Activated naive CD4-positive, alpha-beta T cell treated with anti-CD3 and anti-CD28 coated beads, Interleukin-2, amount 50 U/mL, for 72 hours (primary cell): ENCODE measurements around the gene DENND4C. TPM values are rescaled to one million over a fixed set of nuclear protein-coding genes. Genes with fewer than 3 reads are reported as not detected.

Experiments used
- ATAC-seq, 2 donors: fragments of 150-1000 bp; cut with Tn5 transposase; 2 replicates each; pipeline ENCODE4 v1.10.0; 2021; ENCODE audit warnings: mild to moderate bottlenecking in 2 of 2, moderate library complexity in 2 of 2
- DNase-seq, 2 donors: peaks; one replicate each; pipeline ENCODE4 v3.0.0; 2021 to 2022; ENCODE audit warnings: low spot score in 2 of 2
- H3K27ac Mint-ChIP-seq, 2 donors: one replicate each; pipeline ENCODE4 v1.8.0; 2022; ENCODE audit warnings: mild to moderate bottlenecking in 2 of 2, mixed read lengths in 2 of 2
- H3K36me3 Mint-ChIP-seq, 2 donors: one replicate each; pipeline ENCODE4 v1.8.0; 2022; ENCODE audit warnings: mixed read lengths in 2 of 2
- H3K9me3 Mint-ChIP-seq, 2 donors: one replicate each; pipeline ENCODE4 v1.8.0; 2022; ENCODE audit warnings: mixed read lengths in 2 of 2
- total RNA-seq, 2 donors: library from RNA; stranded (reverse); gene quantifications; one replicate each; pipeline ENCODE4 v1.2.3, GENCODE V29; 2022

Gene DENND4C
- total RNA-seq, 2 donors from 2014 or later, result 6.5 to 20.1 TPM

DNA sequence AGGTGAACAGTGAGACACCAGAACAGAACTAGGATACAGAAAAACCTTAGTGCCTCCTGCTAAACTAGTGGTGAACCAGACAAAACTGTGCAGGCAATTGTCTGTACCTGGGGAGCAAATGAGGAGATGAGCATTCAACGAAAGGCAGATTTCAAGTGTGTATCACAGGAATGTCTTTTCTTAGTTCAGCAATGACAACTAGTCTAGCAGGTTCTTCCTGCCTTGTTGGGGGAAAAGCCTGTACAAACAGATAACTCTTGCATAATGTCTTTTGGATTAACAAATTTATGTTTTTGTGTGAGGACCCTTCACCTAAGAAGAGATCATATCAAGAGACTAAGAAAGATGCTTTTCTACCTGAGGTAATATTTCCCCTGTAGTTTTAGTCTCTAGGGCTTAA is 21.8 kb upstream of the DENND4C start:
- H3K27ac Mint-ChIP-seq, result no peak overlapping the region
- no peaks in the 10 kb centered on the region for H3K36me3 Mint-ChIP-seq
- no peak for DNase-seq
- no peaks in the 10 kb centered on the region for H3K9me3 Mint-ChIP-seq
- ATAC-seq, result no peak

DNA sequence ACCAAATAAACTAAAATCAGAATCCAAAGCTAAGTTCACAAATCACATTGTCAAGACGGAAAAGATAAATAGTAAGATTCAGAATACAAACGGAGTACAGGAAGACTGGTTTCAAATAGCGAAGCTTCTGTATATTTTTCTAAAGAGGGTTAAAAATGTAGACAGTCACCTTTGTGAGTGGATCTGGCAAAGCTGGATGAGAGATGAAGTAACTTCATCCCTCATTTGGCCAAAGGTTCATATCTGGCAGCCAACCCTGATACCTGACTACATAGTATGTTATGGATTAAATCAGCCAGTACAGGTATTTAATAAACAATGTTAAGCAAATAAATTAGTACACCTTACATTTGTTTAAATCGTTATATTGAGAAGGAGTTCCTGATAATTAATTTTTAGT is 21.3 kb upstream of the DENND4C start:
- DNase-seq, result no peak
- ATAC-seq, result no peak
- H3K27ac Mint-ChIP-seq, result no peak overlapping the region
- H3K36me3 Mint-ChIP-seq, result no peaks in the 10 kb centered on the region
- H3K9me3 Mint-ChIP-seq, result no peaks in the 10 kb centered on the region

DNA sequence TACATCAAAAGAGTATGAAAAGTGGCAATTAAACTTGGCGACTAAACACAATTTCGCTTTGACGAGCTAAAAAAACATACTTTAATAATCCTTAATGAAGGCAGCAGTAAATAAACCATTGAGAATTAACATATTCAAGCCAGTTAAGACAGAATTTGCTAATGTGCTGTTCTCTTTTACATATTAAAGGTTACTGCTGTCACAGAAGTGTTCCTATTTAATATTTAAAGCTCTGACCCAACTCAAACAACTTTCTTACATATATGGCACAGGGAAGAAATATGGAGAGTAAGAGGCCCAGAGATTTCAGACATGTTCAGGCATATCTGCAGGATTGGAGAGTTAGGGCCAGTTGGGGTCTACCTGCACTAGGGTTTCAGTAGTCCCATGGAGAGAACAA is 16.7 kb upstream of the DENND4C start:
- Mint-ChIP-seq H3K36me3 (no peaks in the 10 kb centered on the region), H3K27ac (no peak overlapping the region), H3K9me3 (no peaks in the 10 kb centered on the region)
- DNase-seq (no peak), ATAC-seq (no peak)

DNA sequence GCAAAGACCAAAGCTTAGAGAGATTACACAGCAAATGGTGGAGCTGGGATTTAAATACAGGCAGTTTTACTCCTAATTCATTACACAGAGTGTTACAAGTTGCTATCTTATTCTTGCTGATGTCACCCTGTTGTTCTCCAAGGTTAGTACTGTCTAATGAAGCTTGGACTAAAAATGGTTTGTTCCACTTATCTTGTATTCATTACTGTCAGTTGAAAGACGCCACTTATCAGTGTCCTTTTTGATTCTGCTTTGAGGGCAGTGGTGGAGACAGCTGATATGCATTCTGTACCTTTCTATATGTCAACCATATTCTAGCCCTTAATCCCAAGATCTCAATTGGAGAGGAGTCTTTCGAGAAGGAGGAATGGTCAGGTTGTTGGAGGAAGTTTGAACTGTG is 14.0 kb upstream of the DENND4C start:
- DNase-seq (no peak), ATAC-seq (no peak)
- Mint-ChIP-seq H3K36me3 (no peaks in the 10 kb centered on the region), H3K9me3 (no peaks in the 10 kb centered on the region), H3K27ac (no peak overlapping the region)

DNA sequence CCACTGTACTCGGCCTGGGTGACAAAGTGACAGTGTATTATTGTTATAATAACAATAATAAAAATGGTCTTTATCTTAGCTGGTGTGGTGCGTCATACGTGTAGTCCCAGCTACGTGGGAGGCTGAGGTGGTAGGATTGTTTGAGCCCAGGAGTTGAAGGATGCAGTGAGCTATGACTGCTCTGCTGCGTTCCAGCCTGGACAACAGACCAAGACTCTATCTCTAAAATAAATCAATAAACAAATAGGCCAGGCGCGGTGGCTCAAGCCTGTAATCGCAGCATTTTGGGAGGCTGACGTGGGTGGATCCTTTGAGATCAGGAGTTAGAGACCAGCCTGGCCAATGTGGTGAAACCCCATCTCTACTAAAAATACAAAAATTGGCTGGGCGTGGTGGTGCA is 9.2 kb upstream of the DENND4C start:
- no peaks in the 10 kb centered on the region for H3K9me3 Mint-ChIP-seq
- DNase-seq, result no peak
- no peak for ATAC-seq
- H3K27ac Mint-ChIP-seq, result no peak overlapping the region
- no peaks in the 10 kb centered on the region for H3K36me3 Mint-ChIP-seq

DNA sequence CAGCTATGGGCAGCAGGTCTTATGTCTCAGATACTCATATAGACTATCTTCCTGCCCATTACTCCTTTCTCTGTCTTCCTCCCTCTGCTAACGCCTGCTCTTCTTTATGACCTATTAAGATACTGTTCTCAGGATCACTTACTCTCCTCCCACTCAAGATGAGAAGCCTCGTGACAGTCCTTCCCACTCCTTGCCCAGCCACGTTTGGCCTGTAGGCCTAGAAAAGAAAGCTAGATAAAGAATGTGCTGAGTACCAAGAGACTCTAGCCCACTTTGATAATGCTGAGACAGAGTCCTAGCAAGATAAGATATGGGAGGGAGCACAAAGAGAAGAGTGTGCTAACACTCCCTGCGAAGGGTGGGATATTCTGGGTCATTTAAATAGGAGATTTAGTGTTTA is 6.8 kb upstream of the DENND4C start:
- no peaks in the 10 kb centered on the region for H3K9me3 Mint-ChIP-seq
- ATAC-seq, result no peak
- no peaks in the 10 kb centered on the region for H3K36me3 Mint-ChIP-seq

DNA sequence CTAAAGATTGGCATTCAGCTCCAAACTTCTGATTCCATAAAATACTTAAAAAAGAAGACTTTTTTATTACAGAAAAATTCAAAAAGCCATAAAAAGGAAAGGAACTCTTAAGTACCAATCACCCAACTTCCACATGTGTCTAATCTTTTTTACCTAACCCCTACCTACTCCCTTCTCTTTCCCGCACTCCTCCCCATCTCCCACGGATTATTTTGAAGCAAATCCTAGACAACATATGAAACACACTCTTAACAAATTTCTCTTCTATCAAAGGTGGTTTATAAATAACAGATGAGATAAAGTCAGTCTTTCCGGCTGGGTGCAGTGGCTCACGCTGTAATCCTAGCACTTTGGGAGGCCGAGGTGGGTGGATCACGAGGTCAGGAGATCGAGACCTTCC is 5.9 kb upstream of the DENND4C start:
- no peaks in the 10 kb centered on the region for H3K36me3 Mint-ChIP-seq
- H3K27ac Mint-ChIP-seq, result no peak overlapping the region
- DNase-seq, result no peak
- no peaks in the 10 kb centered on the region for H3K9me3 Mint-ChIP-seq
- no peak for ATAC-seq

More for the DNA sequence above, 6.8 kb upstream of the DENND4C start:
- H3K27ac Mint-ChIP-seq, result no peak overlapping the region
- DNase-seq, result no peak

DNA sequence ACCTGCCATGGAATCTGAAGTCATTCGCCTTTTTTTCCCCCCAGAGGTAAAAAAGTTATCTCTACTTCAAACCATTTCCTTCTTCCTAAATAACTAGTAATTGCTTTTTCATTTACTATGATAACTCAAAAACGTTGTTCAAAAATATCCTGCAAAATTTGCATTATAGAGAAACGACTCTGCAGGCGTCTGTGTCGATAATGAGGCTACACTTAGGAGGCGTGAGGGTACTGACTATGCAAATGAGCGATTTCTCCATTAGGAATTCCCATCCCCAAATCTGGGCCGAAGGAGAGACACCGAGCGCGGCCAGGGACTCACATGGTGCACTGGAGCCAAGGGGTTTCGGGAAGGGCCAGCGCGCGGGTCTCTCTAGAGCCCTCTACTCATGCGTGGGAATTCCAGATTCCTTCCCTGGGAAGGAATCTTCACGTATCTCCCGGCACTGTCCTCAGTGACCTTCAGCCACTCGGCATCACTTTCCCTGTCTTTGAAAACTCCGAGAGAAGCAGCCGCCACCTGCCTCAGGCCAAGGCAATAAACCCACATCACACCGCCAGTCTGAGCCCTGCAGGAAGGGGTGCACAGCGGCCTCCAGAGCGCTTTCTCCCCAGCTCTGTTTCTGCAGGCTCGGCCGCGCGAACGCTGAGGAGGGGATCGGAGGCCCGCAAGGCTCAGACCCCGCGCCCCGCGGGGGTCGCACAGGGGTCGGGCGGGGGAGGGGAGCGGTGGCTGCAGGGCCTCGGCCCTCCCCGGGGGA is 718 bp upstream of the DENND4C start:
- DNase-seq, result peak; percentile 65 to 68

DNA sequence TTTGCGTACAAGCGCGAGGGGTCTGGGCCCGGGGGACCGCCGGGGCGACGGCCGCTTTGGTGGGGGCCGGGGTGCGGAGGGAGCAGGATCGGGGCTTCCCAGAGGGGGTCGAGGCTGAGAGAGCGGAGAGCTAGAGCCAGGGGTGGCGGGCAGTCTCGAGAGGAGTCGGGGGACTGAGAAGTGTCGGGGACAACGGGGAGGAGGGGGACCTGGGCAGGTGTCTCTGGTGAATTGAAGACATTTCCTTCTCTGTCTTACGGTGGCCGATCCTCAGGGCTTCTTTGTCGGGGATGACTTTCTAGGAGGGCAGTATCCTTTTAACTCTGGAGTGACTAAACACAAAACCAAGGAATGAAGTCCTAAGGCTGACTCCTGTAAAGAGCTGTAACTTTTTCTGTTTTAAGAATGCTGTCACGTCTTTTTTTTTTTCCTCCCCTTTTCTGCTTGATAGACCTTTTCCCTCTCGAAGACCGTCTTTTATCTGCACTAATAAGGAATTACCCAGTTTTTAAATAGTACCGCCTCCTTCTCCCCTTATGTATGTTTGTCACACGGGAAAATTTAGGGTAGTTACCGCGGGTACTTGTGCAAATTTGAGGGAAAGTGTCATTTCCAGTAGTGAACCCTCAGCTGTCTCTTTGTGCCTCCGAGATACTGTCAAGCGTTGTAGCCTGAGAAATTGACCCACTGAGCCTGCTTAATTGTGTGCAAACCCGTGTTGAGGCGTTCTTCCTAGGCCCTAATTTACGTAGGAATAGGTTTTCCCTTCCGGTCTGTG is 822 bp downstream of the DENND4C start:
- Mint-ChIP-seq H3K27ac (peak overlapping the region in 1 of 2 donors; percentile 36), H3K36me3 (no peaks in the 10 kb centered on the region), H3K9me3 (no peaks in the 10 kb centered on the region)
- DNase-seq (no peak), ATAC-seq (peak; percentile 17 to 47)

More for the DNA sequence above, 718 bp upstream of the DENND4C start:
- Mint-ChIP-seq H3K36me3 (no peaks in the 10 kb centered on the region), H3K27ac (no peak overlapping the region), H3K9me3 (no peaks in the 10 kb centered on the region)
- ATAC-seq, result peak; percentile 38 to 69

DNA sequence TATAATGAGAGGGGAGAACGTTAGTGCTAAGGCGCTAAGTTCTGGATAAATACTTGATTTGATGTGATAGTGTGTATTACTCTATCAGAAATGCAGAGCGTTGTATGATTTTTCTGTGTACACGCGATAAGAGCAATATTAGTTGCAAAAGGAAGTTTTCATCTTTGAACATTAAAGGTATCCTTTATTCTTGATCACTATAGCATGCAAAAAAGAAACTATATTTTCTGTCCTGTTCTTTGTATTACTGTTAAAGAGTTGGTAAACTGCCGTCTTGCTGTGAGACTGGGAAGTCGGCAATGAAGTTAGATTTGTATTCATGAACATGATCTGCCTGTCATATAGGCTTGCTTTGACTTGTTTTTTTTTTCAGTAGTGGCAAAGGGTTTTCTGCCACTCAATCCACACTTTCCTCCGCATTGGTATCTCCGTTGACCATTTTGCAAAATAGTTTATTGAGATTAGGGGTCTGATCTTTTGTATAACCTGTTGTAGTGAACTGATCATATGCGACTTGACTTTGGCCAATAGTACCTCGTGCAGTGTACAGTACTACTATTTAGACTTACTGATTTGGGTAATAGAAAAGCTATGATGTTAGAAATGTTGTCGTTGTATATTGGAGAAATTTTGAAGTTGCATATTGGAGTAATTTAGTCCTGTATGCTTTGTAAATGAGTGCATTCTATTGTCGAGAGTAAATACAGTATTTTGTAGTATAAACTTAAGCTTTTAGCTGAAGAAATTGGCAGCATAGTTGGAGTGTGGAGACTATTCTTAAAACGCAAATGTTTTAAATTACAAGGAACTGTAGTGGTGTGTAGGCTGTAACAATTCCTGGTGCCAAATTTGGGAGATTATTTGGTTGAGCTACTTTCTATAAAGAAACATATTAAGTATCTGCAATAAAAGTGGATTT is 1.7 kb downstream of the DENND4C start:
- no peak overlapping the region for H3K27ac Mint-ChIP-seq
- no peaks in the 10 kb centered on the region for H3K9me3 Mint-ChIP-seq
- DNase-seq (no peak), ATAC-seq (no peak)
- H3K36me3 Mint-ChIP-seq, result no peaks in the 10 kb centered on the region

DNA sequence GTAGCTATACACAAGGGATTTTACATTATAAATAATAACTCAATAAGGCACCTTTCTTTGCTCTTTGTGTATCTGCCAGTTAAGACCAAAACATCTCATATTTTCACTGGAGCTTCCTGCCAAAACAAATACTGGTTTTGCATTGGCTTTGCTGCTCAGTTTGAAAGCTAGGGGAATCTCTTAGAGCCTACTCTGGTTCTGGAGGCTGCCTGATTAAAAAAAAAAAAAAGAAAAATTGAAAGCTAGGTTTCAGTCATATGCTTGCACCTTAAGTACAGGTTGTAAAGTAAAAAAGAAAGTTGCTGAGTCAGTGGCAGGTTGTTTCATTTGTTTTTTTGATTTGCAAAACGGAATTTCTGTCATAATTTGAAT is 2.3 kb downstream of the DENND4C start:
- H3K27ac Mint-ChIP-seq, result no peak overlapping the region
- H3K9me3 Mint-ChIP-seq, result no peaks in the 10 kb centered on the region
- H3K36me3 Mint-ChIP-seq, result no peaks in the 10 kb centered on the region
- ATAC-seq, result peak in 1 of 2 donors; percentile 51
- DNase-seq, result no peak

DNA sequence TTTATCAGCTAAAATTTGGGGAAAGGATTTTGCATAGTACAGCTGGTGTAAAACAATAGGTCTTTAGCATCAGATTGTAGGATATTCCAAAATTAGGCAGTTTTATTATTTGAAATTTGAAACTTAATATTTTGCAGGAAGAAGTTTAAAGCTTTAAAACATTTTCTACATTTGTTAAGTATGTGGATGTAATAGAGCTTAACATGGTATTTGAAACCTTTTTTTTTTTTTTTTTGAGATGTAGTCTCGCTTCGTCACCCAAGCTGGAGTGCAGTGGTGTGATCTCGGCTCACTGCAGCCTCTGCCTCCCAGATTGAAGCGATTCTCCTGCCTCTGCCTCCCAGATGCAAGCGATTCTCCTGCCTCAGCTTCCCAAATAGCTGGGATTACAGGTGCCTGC is 2.9 kb downstream of the DENND4C start:
- ATAC-seq (no peak), DNase-seq (no peak)
- Mint-ChIP-seq H3K27ac (no peak overlapping the region), H3K36me3 (no peaks in the 10 kb centered on the region), H3K9me3 (no peaks in the 10 kb centered on the region)

DNA sequence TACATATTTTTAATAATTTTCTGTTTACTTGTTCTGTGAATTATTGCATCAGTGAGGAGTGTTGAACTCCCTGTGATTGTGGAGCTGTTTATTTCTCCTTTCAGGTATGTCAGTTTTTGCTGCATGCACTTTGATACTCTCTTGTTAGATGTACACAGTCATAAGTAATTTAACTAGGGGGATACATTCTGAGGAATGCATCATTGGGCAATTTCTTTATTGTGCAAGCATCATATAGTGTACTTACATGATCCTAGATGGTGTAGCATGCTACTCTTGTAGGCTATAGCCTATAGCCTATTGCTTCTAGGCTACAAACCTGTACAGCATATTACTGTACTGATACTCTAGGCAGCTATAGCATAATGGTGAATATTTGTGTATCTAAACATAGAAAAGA is 9.5 kb downstream of the DENND4C start:
- no peaks in the 10 kb centered on the region for H3K36me3 Mint-ChIP-seq
- no peak for DNase-seq
- no peak overlapping the region for H3K27ac Mint-ChIP-seq
- ATAC-seq, result no peak
- H3K9me3 Mint-ChIP-seq, result no peaks in the 10 kb centered on the region

DNA sequence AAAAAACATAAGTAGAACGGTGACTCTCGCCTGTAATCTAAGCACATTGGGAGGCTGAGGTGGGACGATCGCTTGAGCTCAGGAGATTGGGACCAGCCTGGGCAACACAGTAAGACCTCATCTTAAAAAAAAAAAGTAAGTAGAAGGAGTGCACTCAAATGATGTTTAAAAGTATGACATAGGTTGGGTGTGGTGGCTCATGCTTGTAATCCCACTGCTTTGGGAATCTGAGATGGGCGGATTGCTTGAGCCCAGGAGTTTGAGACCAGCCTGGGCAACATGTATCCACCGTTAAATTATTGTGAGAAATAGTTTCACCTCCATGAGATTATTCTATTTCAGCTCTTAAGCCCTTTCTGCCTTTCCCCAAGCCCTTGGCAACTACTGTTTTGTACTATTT is 11.2 kb downstream of the DENND4C start:
- Mint-ChIP-seq H3K27ac (no peak overlapping the region), H3K36me3 (peaks cover 0 to 6% of the 10 kb centered on the region in 2 donors), H3K9me3 (no peaks in the 10 kb centered on the region)
- no peak for ATAC-seq
- DNase-seq, result no peak

DNA sequence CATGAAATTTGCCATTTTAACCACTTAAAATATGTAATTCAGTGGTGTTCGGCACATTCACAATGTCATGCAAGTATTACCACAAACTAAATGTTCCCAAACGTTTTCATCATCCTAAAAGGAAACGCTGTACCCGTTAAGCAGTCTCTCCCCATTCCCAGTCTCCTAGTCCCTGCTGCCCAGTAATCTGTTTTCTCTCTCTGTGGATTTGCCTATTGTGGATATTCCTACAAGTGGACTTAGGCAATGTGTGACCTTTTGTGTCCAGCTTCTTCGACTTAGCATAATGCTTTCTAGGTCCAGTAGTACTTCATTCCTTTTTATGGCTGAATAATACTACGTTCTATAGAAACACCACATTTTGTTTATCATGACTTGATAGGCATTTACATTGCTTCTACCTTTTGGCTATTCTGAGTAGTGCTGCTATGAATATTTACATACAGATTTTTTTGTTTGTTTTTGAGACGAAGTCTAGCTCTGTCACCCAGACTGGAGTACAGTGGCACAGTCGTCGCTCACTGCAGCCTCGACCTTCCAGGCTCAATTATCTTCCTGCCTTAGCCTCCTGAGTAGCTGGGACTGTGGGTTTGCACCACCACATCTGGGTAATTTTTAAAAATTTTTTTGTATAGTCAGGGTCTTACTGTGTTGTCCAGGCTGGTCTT is 13.0 kb downstream of the DENND4C start:
- no peak for ATAC-seq
- Mint-ChIP-seq H3K9me3 (no peaks in the 10 kb centered on the region), H3K27ac (no peak overlapping the region), H3K36me3 (peaks cover 0 to 6% of the 10 kb centered on the region in 2 donors)
- DNase-seq, result no peak

DNA sequence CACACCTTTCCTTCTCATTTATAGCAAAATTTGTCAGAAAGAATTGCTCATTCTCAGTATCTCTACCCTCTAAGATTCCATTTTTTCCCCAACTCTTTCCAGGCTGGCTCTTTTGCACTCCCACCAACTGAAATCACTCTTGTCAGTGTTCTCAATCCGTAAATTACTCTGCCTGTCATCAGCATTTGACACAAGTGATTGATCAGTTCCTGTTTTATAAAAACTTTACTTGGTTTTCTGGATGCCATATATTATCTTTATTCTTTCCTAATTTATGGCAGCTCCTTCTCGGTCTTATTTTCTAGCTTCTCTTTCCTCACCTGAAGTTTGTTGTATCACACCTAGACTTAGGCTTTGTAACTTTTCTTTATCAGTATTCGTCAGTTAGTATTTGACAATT is 16.4 kb downstream of the DENND4C start:
- H3K9me3 Mint-ChIP-seq, result no peaks in the 10 kb centered on the region
- no peak for DNase-seq

More for the DNA sequence above, 16.4 kb downstream of the DENND4C start:
- no peak for ATAC-seq
- peaks cover 0 to 6% of the 10 kb centered on the region in 2 donors for H3K36me3 Mint-ChIP-seq
- no peak overlapping the region for H3K27ac Mint-ChIP-seq
